Smooth muscle cell (in vitro differentiated cells): Measurements from ENCODE around the gene AP2A1. TPM values are rescaled to one million over a fixed set of nuclear protein-coding genes. Genes with fewer than 3 reads are reported as not detected.

Source experiments
- DNase-seq: peaks from one replicate; lab custom pipeline; 2025; ENCODE audit not compliant: unreplicated experiment; lab: John Stamatoyannopoulos, UW
- H2AFZ ChIP-seq: fragments of 200-600 bp; sonication (generic); 2 replicates; pipeline ENCODE4 v1.6.0; 2016; ENCODE audit warnings: antibody characterized with exemption, low read depth, mild to moderate bottlenecking
- H3F3A ChIP-seq: fragments of 200-600 bp; sonication (generic); 2 replicates; pipeline ENCODE4 v1.6.0; 2017; ENCODE audit warnings: antibody characterized with exemption, low read depth
- H3K27ac ChIP-seq: fragments of 200-600 bp; sonication (generic); 2 replicates; pipeline ENCODE4 v1.5.1; 2016; ENCODE audit warnings: low read depth, mild to moderate bottlenecking
- H3K27me3 ChIP-seq: fragments of 200-600 bp; sonication (generic); 2 replicates; pipeline ENCODE4 v1.6.1; 2016; ENCODE audit warnings: low read depth, mild to moderate bottlenecking
- H3K36me3 ChIP-seq: fragments of 200-600 bp; sonication (generic); 2 replicates; pipeline ENCODE4 v1.5.1; 2016; ENCODE audit warnings: low read depth
- H3K4me1 ChIP-seq: fragments of 200-600 bp; sonication (generic); 2 replicates; pipeline ENCODE4 v1.5.1; 2016; ENCODE audit warnings: low read depth
- H3K4me2 ChIP-seq: fragments of 200-600 bp; sonication (generic); 2 replicates; pipeline ENCODE4 v1.6.0; 2016; ENCODE audit warnings: mild to moderate bottlenecking
- H3K4me3 ChIP-seq: fragments of 200-600 bp; sonication (generic); 2 replicates; pipeline ENCODE4 v1.5.1; 2016; ENCODE audit warnings: mild to moderate bottlenecking
- H3K79me2 ChIP-seq: fragments of 200-600 bp; sonication (generic); 2 replicates; pipeline ENCODE4 v1.6.0; 2016; ENCODE audit warnings: low read depth, mild to moderate bottlenecking
- H3K9ac ChIP-seq: fragments of 200-600 bp; sonication (generic); 2 replicates; pipeline ENCODE4 v1.6.0; 2016; ENCODE audit warnings: low read depth
- H3K9me3 ChIP-seq: fragments of 200-600 bp; sonication (generic); replicated peaks from 2 replicates; pipeline ENCODE4 v1.5.1; 2016; ENCODE audit warnings: low read depth
- H4K20me1 ChIP-seq: fragments of 200-600 bp; sonication (generic); 2 replicates; pipeline ENCODE4 v1.6.0; 2016; ENCODE audit warnings: low read depth
- CTCF ChIP-seq: fragments of 200-600 bp; sonication (generic); IDR thresholded peaks from 2 replicates; pipeline ENCODE4 v1.5.1; 2017; ENCODE audit warnings: borderline replicate concordance, mild to moderate bottlenecking, antibody characterized with exemption; ENCODE audit not compliant: insufficient read depth, poor library complexity, severe bottlenecking
- WGBS: methylation state at CpG from one replicate; pipeline ENCODE4 v1.1.7; 2016; ENCODE audit warnings: low lambda C conversion rate; 5-methylcytosine and 5-hydroxymethylcytosine counted together
- polyA plus RNA-seq: library from polyadenylated mRNA; unstranded; fragments of >200 nt; fragmentation: Nextera tagmentation; extraction: Ambion mirVana; gene quantifications from 2 replicates; pipeline ENCODE4 v1.2.1, GENCODE V29; 2016
- total RNA-seq: library from RNA; depleted of rRNA; stranded (reverse); fragments of >200 nt; gene quantifications from 2 replicates; pipeline ENCODE4 v1.2.3, GENCODE V29; 2014

AP2A1 gene
- total and polyA plus RNA-seq, 2 experiments from 2014 or later = 57.7 to 65.2 TPM

GRCh38 chr19:49840736-49841249, 74.0 kb downstream of the AP2A1 start:
- 96% methylated on average over 17 of the region's 17 CpGs for WGBS
- Histone ChIP-seq H2AFZ (no peak overlapping the region), H3F3A (no peaks in the 10 kb centered on the region), H3K9ac (no peak overlapping the region), H3K79me2 (no peaks in the 10 kb centered on the region), H3K36me3 (peaks cover 8% of the 10 kb centered on the region), H3K4me3 (no peak overlapping the region), H3K4me1 (no peaks in the 10 kb centered on the region), H3K27me3 (no peaks in the 10 kb centered on the region), H4K20me1 (no peaks in the 10 kb centered on the region), H3K9me3 (no peaks in the 10 kb centered on the region), H3K27ac (no peak overlapping the region), H3K4me2 (no peak overlapping the region)
- DNase-seq = no peak
- TF ChIP-seq CTCF = no peak

- DNase-seq = no peak
- Histone ChIP-seq H3K79me2 (no peaks in the 10 kb centered on the region), H3K9ac (no peak overlapping the region), H3K4me1 (no peaks in the 10 kb centered on the region), H3K4me2 (no peak overlapping the region), H3K4me3 (no peak overlapping the region), H3K27me3 (no peaks in the 10 kb centered on the region), H3K36me3 (peaks cover 8% of the 10 kb centered on the region), H2AFZ (no peak overlapping the region), H3K27ac (no peak overlapping the region), H3K9me3 (no peaks in the 10 kb centered on the region), H4K20me1 (peaks cover 5% of the 10 kb centered on the region), H3F3A (no peaks in the 10 kb centered on the region)
- TF ChIP-seq CTCF = no peak
- over 99% methylated on average over 3 of the region's 3 CpGs for WGBS
Observed at GRCh38 chr19:49843265-49843664, 76.5 kb downstream of the AP2A1 start.

- Histone ChIP-seq H3K4me1 (no peaks in the 10 kb centered on the region), H3K9me3 (no peaks in the 10 kb centered on the region), H3K27me3 (no peaks in the 10 kb centered on the region), H3K4me3 (no peak overlapping the region), H3K9ac (no peak overlapping the region), H3K79me2 (peaks cover 6% of the 10 kb centered on the region), H4K20me1 (peaks cover 5% of the 10 kb centered on the region), H3K4me2 (no peak overlapping the region), H2AFZ (no peak overlapping the region), H3K27ac (no peak overlapping the region), H3K36me3 (peaks cover 2% of the 10 kb centered on the region), H3F3A (peaks cover under 1% of the 10 kb centered on the region)
- DNase-seq = no peak
- 91% methylated on average over 18 of the region's 18 CpGs for WGBS
- TF ChIP-seq CTCF = no peak
Observed at GRCh38 chr19:49844138-49845095, 77.6 kb downstream of the AP2A1 start.
